Tibial nerve (tissue), 3 donors: ENCODE measurements around the gene RASA3.

ENCODE experiments used
- POLR2A ChIP-seq, 2 donors: fragments of 450-650 bp; IDR thresholded peaks; one replicate each; pipeline ENCODE4 v1.6.1; 2017; ENCODE audit warnings: antibody characterized with exemption in 2 of 2, mild to moderate bottlenecking in 2 of 2, moderate library complexity in 2 of 2
- TF ChIP-seq, protein P1 (sequence below), 5 experiments: fragments of 200-600 bp in 3 of 5; fragments of 450-650 bp in 2 of 5; sonication (generic) in 3 of 5; IDR thresholded peaks; one replicate each; pipeline ENCODE4 v1.5.1; 2016 to 2019; ENCODE audit warnings: antibody characterized with exemption in 5 of 5, mild to moderate bottlenecking in 3 of 5, moderate library complexity in 2 of 5

DNA sequence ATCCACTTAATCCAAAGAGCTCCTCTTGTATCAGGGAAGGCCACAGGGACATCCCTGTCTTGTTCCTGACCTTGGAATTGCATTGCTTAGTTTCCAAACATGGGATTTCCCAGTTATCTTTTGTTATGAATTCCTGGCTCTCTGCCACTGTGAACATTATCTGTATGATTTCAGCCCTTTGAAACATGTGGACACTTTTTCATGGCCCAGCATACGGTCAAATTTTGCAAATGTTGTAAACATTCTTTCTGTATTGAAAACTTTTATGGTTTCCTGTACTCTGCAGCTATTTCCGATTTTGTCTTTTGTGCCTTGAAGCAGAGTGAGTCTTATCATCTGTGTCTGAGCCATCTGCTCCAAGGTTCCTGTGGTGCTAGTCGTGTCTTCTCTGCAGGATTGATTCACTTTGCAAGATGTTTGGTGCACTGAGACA is 42.1 kb upstream of the RASA3 start:
- no peak for TF ChIP-seq POLR2A (IDR thresholded peaks at IDR 0.05)
- TF ChIP-seq, protein P1, sequence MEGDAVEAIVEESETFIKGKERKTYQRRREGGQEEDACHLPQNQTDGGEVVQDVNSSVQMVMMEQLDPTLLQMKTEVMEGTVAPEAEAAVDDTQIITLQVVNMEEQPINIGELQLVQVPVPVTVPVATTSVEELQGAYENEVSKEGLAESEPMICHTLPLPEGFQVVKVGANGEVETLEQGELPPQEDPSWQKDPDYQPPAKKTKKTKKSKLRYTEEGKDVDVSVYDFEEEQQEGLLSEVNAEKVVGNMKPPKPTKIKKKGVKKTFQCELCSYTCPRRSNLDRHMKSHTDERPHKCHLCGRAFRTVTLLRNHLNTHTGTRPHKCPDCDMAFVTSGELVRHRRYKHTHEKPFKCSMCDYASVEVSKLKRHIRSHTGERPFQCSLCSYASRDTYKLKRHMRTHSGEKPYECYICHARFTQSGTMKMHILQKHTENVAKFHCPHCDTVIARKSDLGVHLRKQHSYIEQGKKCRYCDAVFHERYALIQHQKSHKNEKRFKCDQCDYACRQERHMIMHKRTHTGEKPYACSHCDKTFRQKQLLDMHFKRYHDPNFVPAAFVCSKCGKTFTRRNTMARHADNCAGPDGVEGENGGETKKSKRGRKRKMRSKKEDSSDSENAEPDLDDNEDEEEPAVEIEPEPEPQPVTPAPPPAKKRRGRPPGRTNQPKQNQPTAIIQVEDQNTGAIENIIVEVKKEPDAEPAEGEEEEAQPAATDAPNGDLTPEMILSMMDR (IDR thresholded peaks at IDR 0.05): no peak
